ENCODE results near the gene RETREG1.

GRCh38 chr5:16626696-16627264, 10.0 kb upstream of the RETREG1 start:
- TF ChIP-seq CTCF (conservative IDR thresholded peaks at IDR 0.05; ENCODE audit: low read depth, low read length) (no peak), EZH2 (IDR thresholded peaks at IDR 0.05; ENCODE audit: borderline replicate concordance, low read depth, low read length, poor library complexity, severe bottlenecking) (no peak)
